GF-D8 (cell line): ENCODE measurements around the gene RAC3.

Experiments used
- DNase-seq: peaks from one replicate; lab custom pipeline; 2025; lab: John Stamatoyannopoulos, UW

RAC3 gene

DNA sequence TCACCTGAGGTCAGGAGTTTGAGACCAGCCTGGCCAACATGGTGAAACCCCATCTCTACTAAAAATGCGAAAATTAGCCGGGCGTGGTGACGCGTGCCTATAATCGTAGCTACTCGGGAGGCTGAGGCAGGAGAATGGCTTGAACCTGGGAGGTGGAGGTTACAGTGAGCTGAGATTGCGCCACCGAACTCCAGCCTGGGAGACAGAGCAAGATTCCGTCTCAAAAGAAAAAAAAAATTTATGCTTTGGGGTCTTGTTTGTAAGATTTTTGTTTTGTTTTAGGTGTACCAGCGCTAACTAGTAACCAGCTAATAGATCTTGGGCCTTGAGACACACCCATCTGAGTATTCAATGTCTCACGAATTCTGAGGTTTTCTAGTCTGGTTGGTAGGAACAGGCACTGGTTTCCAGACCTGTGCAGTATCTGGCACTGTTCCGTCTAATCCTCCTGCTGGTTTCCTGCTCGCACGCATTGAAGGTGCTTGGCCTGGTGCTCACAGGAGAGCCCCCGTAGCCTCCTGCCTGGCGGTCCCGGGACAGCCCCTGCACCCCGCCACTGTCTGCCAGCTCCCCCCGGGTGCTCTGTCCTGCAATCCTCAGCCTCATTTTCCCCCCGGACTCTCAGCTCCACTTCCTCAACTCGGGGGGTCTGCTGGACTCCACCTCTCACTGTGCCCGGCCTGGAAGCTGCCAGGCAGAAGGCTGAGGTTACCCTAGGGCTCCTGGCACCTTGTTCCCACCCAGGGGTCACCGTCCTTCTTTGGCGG lies 44.7 kb downstream of the RAC3 start:
- DNase-seq, result no peak

DNA sequence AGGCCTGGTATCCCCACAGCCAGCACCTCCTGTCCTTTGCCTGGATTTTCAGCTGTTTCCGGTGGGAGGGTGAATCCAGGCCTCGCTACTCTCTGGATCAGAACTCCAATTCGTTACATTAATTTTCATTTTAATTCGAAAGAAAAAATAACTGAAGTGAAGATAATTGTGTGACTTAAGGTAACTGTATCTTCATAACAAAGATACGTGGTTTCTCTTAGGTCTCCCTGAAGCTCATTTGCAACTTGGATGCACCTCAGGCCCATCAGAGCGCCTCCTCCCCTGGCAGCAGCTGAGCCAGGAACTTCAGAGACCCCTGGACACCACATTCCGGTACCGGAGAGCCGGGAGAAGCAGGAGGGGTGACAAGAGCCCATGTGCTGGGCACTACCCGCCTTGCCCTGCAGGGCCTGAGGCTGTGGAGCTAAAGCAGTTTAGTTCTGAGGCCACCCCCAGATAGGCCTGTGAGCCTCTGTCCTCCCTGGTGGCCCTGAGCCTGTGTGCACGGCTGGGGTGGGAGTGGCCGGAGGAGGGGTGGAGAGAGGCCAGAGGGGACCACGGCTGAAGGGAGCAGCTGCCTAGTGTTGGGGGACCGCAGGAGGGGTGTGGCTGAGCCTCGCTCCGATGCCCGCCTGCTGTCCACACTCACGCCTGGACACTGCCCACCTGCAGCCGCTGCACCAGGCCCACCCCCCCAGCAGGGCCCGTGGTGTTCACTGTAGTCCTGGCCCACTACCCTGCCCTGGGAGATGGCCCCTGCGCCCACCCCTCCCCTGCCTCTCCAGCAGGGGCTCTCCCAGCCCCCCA lies 45.5 kb downstream of the RAC3 start:
- DNase-seq, result no peak

DNA sequence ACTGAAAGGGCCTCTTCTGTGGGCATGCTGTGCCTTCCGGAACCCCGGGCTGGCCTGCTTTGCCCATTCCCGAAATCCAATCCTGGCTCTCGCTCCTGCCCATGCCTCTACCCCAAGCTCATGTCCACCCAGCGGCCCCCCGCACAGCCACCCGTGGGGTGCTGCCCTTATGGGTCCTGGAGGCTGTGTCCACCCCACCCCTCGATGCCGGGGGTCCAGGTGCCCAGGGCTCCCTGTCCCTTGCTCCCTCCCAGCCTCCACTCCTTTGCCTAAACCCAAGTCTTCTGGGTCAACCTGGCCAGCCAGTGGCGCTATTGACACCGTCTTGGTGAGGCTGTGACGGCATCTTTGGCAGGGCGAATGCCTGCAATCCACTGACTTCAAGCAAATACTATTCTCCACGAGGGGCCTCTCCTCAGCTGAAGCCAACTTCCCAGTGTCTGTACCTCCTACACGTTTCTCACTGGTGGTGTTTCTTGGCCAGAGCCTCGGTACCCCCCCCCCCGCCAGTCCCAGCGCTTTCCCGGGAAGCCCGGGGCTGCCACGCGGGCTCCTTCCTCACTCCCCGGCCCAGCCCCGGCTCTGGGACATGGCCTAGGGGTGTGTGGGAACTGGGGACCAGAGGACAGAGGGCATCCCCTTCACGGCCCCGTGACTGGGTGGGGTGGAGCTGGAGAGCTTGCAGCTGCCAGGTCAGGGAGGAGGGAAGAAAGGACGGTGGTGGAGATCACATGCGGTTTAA lies 46.3 kb downstream of the RAC3 start:
- DNase-seq, result no peak

DNA sequence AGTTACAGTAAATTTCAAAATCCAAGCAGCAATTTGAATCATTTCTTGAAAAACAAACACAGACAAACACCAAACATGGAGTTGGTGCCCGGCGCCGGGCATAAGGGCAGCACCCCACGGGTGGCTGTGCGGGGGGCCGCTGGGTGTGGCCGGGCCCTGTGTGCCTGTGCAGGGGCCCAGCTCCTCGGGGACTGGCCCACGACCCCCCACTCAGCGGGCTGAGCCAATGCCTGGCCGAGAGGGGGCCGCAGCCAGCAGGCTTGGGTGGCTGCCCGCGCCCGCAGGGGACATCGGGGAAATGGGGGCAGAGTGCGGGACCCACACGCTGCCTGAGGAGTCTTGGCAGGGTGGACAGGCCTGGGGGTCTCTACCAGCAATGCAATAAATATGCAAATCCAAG lies 47.0 kb downstream of the RAC3 start:
- DNase-seq, result no peak

DNA sequence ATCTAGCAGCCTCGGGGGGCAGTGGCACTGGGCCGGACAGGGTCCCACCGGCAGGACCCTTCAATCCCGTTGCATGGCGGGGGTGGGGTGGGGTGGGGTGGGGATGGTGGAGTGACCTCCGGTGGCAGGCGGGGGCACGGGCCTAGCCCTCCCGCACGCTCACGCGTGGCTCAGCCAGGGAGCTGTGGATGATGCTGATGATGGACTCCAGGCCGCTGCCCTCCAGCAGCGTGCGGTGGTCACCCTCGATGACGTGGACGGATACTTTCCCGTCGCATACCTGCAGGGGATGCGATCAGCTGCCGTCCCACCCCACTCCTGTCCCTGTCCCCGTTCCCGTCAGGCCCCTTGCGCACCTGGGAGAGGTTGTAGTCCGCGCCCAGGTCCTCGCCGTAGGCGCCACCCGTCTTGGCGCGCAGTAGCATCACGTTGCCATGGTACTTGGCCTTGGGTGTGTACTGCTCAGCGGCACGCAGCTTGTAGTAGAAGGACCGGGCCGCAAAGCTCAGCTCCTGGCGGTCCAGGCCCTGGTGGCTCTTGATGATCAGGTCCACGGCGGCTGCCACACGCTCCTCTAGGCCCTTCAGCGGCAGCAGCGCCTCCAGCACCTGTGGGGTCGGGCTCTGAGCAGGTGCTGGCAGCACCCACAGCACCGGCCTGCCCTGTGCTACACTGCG lies 47.7 kb downstream of the RAC3 start:
- no peak for DNase-seq

DNA sequence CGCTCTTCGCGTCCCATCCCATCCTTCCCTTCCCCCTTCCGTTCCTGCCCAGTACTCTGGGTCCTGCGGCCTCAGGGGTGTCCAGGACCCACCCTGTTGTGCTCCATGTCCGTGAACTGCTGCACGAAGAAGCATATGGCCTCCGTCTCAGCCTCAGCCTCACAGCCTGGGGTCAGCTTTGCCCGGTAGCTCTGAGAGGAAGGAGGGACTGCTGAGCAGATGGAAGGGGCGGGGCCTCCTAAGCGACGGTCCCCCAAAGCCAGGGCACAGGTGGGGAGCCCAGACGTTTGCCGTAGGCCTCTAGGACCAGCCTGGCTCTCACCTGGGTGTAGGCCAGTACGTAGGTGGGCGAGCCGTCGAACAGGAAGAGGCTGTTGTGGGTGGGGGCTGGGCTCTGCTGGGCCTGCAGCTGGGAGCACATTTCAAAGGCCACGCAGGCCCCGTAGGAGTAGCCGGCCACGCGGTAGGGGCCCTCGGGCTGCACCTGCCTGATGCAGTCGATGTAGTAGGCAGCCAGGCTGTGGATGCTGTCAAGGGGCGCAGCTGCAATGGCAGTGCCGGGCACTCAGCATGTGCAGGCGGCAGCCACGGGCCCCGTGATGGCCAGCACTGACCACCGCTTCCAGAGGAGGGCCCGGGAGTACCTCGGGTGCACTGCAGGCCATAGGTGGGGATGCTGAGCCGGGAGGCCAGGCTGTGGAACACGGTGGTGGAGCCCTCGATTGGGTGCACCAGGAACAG lies 48.7 kb downstream of the RAC3 start:
- no peak for DNase-seq

DNA sequence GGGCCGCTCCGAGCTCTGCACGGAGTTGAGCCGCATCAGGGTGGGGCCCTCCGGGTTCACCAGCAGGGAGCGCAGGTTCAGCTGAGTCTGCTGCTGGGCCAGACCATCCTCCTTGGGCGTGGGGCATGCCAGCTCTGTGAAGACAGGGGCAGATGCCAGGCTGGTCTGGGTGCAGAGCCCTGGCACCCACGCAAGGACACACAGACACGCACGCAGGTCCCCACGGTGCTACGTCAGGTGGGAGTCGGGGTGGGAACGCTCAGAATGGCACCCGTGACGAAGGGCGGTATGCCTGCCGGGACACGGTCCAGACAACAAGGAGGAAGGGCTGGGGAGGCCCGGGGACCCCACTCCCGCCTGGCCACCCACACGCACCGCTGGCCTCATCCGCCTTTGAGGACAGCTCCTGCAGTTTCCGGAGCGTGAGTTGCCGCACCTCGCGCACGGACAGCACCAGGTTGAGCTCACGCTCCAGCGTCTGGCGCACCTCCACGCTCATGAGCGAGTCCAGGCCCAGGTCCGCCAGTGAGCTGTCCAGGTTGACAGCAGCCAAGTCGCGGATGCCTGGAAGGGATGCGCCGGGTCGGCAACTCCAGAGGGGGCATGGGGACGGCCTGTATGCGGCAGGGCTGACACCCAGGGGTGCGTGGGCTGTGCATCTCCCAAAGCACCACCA lies 49.4 kb downstream of the RAC3 start:
- no peak for DNase-seq

DNA sequence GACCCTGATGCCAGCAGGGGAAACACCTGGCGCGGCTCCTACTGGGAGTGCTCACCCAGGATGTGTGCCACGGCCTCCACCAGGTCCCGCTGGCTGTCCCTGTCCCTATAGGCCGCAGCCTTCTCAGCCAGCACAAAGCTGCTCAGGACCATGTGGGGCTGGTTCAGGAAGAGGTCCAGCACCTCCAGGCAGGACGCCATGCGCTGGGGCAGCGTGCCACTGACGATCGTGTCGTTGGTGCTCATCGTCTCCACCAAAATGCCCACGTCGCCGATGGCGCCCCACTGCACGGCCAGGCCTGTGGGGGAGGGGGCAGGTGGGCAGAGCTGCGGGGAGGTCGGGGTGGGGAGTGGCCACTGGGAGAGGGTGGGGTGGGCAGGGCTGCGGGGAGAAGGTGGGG lies 50.1 kb downstream of the RAC3 start:
- no peak for DNase-seq

DNA sequence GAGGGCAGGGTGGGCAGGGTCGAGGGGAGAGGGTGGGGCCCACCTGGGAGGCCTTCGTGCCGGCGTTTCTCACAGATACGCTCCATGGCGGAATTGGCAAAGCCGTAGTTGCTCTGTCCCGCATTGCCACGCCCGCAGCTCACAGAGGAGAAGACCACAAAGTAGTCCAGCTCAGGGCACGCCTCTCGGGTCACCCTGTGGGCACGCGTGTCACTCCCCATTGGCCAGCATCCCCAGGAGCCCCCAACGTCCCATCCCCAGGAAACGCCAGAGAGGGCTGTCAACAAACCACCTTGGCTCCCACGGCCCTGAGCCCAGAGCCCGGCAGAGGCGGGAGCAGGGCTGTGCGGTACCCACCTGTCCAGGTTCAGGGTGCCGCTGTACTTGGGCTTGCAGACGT lies 50.5 kb downstream of the RAC3 start:
- no peak for DNase-seq

DNA sequence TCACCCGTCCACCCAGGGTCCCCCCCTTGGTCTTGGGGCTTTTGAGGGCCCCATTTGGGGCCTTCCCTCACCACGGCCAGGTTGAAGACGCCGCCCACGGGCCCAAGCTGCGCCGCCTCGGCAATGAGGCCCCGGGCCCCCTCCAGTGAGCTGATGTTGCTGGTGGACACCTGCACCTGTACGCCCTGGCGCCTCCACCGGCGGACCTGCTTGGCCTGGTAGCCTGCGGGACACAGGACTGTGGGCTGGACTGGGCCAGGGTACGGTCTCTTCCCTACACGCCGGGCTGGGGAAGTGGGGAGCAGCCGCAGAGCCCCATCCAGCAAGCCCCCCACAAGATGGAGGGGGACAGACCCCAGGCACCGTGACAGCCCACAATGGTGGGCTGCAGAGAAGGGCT lies 51.0 kb downstream of the RAC3 start:
- no peak for DNase-seq

DNA sequence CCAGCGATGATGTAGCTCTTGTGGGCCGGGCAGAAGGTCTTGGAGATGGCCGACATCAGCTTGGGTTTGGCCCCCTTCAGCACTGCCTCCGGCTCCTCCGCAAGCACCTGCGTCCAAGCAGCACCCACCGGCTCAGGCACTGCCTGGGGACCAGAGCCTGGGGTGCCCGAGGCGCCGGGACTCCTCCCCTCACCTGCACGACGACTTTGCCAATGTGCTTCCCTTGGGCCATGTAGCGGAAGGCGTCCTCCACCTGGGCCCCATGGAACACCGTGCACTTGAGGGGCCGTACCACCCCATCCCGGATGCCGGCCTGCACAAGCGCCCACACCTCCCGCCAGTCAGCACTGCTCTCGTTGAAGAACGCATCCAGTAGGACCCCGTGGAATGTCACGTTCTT lies 51.5 kb downstream of the RAC3 start:
- no peak for DNase-seq
